SKM-1 treated with dmso at 0.1 percent for 144 hours (cell line): ENCODE data around the gene EFCAB8.

Source experiments
- DNase-seq: peaks from one replicate; lab custom pipeline; 2025; ENCODE audit not compliant: unreplicated experiment; lab: John Stamatoyannopoulos, UW

The EFCAB8 gene

GRCh38 chr20:32839982-32840285, 18.8 kb upstream of the EFCAB8 start:
- no peak for DNase-seq

- no peak for DNase-seq
Measured at GRCh38 chr20:32841174-32841573, 17.5 kb upstream of the EFCAB8 start.

- DNase-seq: no peak
Measured at GRCh38 chr20:32841632-32842031, 17.1 kb upstream of the EFCAB8 start.

- no peak for DNase-seq
Measured at GRCh38 chr20:32842688-32843524, 15.8 kb upstream of the EFCAB8 start.

- DNase-seq: no peak
Measured at GRCh38 chr20:32845786-32846185, 12.9 kb upstream of the EFCAB8 start.

GRCh38 chr20:32846852-32847251, 11.9 kb upstream of the EFCAB8 start:
- no peak for DNase-seq

GRCh38 chr20:32847964-32848363, 10.8 kb upstream of the EFCAB8 start:
- no peak for DNase-seq

- no peak for DNase-seq
Measured at GRCh38 chr20:32848846-32849245, 9.9 kb upstream of the EFCAB8 start.

GRCh38 chr20:32849577-32849976, 9.1 kb upstream of the EFCAB8 start:
- DNase-seq: no peak

- DNase-seq: no peak
Measured at GRCh38 chr20:32855387-32855786, 3.3 kb upstream of the EFCAB8 start.

DNA sequence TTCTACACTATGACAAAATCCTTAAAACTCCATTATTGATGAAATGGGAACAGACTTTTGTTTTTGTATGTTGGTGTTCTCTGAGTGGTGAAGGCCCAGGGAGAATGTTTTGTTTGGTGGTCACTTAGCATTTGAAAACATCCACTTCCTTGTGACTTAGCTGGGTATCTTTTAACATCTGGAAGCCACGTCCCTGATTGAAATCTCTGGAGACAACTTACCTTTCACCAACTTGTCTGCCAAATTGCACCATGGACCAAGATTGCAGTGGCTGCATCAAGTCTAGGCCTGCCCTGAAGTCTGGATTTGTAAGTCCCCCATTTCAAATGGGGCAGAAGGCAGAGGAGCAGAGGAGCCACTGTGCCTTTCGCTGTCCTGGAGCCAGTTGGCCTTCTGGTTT, 534 bp upstream of the EFCAB8 start:
- DNase-seq: no peak

DNA sequence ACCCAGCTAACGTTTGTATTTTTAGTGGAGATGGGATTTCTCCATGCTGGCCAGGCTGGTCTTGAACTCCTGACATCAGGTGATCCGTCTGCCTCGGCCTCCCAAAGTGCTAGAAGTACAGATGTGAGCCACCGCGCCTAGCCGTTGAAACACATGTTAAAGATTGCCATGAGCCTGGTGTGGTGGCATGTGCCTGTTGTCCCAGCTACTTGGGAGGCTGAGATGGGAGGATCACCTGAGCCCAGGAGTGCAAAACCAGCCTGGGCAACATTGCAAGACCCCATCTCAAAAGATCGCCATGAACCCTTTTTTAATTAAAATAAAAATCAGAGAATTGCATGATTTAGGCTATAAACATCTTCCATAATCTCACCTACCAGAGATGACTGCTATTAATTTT, 2.7 kb downstream of the EFCAB8 start:
- DNase-seq: no peak

GRCh38 chr20:32869562-32869961, 10.8 kb downstream of the EFCAB8 start:
- no peak for DNase-seq

- peak; percentile 22 for DNase-seq
Measured at GRCh38 chr20:32870526-32870925, 11.8 kb downstream of the EFCAB8 start.

GRCh38 chr20:32870985-32871384, 12.3 kb downstream of the EFCAB8 start:
- no peak for DNase-seq

DNA sequence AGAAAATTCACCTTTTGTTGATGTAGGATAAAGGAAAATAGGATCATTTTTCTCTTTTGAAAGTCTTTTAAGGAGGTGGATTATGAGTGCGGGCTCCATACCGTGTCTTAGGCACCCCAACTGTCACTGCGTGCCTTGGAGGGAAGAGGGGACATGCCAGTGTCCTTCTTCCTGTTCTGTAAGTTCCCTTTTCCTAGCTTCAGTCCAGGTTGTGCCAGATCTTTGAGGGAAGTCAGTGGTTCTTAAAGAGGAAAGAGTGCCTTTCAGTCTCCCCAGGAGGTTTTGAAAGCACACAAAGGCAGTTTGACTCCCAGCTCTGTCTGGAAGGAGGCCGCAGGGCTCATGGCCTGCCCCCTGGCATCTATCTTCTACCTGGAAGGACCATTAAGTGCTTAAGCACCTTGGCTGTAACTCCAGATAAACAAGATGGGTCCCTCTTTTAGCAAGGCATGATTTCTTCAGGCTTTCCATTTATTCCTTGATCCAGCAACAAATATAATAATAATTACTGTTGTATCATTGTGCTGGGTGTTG, 13.0 kb downstream of the EFCAB8 start:
- peak; percentile 70 for DNase-seq

DNA sequence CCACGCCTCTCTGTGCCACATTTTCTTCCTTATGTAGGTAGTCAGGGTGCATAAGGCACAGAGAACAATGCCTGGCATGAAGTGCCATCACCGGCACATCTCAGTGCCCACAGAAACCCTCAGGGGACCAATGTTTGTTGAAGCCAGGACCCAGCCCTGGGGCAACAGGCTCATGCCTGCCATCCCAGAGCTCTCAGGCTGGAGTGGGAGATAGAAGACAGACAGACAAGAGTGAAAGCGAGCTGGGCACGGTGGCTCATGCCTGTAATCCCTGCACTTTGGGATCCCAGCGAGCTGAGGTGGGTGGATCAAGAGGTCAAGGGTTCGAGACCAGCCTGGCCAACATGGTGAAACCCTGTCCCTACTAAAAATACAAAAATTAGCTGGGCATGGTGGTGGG, 13.5 kb downstream of the EFCAB8 start:
- DNase-seq: no peak

DNA sequence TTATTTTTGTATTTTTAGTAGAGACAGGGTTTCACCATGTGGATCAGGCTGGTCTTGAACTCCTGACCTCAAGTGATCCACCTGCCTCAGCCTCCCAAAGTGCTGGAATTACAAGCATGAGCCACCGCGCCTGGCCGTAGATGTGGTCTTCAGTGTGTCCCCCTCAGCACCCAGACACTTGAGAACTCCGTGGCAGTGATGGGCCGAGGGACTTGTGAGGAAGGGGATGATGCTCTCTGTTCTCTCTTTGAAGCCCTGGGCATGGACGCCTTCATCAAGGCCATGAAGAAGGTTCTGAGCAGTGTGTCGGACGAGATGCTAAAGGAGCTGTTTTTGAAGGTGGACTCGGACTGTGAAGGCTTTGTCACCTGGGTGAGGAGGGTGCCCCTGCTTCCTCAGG, 16.9 kb downstream of the EFCAB8 start:
- DNase-seq: no peak

DNA sequence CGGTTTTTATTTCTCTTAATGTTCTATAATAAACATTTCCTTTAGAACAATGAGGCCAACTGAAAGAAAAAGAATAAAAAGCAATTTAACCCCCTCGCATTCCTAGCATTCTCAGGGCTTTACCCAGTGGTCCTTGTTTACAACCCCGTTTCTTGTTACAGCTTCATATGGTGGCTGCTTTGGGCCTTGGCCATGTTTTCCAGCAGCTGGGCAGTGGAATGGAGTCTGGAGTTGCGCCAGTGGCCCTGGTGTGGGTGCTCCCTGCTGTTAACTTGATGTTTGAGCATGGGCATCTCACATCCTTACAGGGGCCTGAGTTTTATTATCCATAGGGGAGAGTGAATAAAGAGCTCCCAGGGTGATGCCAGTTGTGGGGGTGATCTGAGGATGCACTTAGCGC, 18.8 kb downstream of the EFCAB8 start:
- DNase-seq: no peak

GRCh38 chr20:32878820-32879219, 20.1 kb downstream of the EFCAB8 start:
- DNase-seq: no peak

DNA sequence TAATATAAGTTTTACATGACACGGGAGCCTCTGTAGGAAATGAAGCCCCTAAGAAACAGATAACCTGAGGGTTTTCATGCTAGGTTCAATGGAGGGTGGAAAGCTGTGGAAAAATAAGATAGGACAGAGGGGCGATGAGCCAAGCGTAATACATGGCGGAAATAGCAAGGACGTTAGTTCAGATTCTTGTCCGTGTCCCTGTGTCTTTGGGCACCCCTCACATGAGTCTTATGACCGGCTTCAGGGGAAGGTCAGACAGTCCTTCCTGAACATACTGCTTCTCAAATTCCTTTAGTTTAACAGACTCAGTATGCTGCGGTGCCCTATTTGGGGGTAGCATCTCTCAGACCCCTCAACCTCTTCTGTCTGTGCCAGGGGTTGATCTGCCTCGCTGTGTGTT, 20.8 kb downstream of the EFCAB8 start:
- DNase-seq: no peak

- DNase-seq: no peak
Measured at GRCh38 chr20:32880635-32881034, 21.9 kb downstream of the EFCAB8 start.

DNA sequence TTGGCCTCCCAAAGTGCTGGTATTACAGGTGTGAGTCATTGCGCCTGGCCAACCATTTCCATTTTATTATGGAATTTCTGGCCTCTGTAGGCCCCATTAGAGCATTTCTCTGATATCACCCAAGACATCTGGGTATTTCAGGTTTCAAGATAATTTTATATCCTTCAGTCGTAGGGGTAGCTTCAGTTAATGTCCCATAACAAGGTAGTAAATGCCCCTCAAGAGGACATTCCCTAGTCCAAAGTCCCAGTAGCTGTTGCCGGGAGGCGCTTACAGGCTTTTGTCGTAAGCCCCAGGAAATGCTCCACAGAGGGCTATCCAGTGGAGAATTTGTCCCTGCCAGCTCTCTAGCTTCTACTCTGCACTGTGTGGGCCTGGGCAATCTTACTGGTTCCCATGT, 24.4 kb downstream of the EFCAB8 start:
- DNase-seq: no peak
